OCI-M2 (cell line): ENCODE data around the gene VGLL3.
"Not testable (repeated sequence)": the region's sequence is repeated elsewhere in the genome, so short reads cannot be mapped to it uniquely, and the experiment has no call there.

ENCODE experiments used
- DNase-seq: peaks from one replicate; lab custom pipeline; 2025; ENCODE audit not compliant: unreplicated experiment; lab: John Stamatoyannopoulos, UW

The VGLL3 gene

DNA sequence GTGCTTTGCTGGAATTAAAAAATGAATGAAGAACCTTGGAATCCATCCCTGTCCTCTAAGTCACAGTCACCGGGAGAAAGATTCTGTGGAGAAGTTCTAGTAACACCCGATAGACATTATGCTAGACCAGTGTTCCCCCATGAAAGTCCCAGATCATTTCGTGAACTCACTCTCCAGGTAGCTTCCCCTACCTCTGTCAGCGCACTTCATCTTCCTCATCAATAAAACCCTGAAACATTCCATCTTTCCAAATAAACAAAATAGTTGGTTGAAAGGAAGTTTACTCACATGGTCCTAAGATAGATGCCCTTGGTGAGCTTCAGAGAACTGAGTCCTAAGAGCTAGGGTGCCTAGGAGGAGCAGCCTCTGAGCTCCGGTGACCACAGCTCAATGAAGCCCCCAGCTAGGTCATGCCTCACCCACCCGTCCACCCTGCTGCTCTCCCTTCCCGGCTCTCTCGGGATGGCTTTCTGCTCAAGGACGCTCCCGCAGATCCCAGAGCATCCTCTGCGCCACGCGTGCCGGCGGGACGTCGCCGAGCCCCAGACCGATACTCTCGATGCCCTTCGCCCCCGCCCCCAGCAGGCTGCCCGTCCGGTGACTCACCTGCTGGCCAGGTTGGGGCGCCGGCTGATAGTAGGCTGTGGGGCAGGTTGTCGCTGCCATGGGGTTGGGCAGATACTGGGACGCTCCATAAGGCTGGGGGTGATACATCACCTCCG, 776 bp downstream of the VGLL3 start:
- DNase-seq: no peak

DNA sequence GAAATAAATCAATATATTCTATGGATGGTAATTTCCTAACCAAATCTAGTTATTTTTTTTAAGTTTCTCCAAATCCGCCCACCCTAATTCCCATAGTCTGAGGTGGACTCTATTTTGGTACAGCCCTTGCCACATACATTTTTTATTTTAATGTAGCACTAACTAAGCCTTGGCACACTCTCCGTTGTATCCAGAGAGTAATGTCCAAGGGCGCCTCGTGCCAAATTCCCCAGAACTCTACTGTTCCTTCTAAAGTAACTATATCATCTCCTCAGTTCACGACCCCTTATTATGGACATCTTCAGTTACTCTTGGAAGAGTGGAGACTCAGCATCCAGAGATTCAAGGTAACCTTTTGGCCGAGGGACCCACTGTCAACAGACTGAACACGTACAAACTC, 1.3 kb downstream of the VGLL3 start:
- DNase-seq: no peak

DNA sequence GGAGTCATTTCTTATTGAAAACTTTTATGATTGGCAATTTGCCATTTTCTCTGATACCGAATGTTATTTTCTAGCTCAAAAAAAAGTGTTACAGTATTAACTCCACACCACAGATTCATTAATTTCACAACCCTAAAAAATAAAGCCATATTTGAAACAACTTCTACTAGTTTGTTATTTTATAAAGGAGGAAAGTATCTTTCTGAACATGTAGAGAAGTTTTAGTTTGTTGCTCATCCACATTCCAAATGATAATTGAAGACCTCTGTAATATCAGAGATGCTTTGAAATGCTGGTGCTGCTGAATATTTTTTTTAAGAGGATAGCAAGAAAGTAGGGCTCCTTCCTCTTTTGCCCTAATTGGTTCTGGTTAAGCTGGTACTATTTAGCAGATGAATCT, 1.9 kb downstream of the VGLL3 start:
- DNase-seq: no peak

DNA sequence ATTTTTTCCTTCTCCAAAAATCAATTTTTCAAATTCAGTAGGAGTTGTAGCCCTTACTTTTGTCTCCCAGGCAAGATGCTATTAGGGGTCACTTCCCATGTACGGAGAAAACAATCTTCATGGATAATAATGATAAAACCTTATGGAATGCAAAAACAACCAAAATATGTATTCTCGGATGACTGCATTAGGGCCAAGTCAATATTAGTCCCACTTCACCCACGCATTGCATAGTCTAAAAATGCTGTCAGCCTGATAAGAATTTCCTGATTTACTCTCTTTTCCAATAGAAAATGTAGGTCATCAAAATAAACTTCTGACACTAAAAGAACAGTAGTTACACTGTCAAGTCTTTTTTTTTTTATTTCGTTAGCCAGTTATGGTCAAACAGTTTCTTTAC, 2.7 kb downstream of the VGLL3 start:
- DNase-seq: no peak

DNA sequence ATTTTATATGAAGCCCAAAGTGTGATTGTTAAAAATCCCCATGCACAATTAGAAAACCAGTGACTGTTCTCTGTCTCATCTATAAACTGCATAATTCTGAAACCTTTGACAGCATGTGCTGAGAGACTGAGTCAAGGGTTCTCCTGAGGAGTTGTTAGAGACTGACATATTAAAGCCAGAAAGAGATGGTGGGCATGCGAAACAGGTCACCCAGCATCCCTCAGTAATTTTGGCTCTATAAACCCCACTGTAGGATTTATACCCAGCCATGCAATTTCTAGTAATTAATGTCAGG, 3.6 kb downstream of the VGLL3 start:
- DNase-seq: no peak

DNA sequence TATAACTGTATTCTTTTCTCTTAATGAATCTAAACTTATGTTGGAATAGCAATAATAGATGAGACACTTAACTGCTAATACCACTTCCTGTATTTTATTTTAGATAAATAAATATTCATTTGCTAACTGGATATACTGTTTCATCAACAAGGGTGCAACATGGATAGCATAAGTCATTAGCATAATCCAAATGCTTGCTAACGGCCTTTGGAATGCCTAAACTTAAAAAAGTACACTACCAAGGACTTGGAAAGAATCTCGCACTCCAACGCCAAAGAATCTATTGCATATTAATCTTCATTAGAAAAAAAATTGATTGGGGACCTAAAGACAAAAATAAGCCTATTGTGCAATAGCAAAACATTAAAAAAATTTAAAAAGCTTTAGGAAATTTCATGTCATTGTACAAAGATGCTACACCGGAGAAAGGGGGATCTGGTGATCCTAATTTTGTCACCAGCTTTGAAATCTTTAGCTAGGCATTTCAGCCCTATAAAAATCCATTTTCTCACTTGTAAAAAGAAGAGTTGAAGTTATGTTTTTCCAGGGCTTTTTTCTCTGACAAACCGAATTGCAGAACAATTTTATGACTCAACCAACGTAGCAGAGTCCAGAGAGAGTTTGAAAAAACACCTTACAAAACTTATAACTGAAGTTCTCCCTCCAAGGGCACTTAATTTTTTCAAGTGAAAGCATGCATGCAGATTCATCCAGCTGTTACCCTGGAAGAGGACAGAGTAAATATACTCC, 4.1 kb downstream of the VGLL3 start:
- DNase-seq: no peak

DNA sequence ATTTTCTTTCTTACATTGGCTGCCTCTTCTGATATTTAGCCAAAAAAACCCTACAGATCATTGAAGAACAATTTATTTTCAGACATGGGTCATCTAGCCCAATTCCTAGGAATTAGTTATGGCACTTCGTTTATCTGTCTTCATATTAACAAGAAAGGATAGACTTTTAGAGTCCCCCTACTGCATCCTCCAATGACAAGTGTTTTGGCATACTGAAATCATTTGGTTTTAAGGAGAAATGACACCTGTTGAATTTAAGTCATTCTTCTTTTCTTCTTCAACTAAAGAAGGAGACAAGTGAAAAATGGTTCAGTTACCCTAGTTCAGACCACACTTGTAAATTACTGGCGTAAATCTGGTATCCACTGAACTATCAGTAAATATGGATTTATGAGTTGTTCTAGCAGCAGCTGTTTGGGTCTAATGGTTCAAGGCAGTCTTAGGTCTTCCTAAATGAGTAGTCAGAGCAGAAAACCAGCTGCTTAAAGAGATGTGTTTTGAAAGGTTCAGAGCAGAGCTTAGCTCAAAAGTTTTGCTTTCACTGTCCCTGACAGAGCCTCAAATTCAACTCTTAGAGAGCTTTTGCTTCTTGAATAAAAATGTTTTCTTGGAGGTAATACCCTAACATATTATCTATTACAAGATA, 5.6 kb downstream of the VGLL3 start:
- DNase-seq: no peak

DNA sequence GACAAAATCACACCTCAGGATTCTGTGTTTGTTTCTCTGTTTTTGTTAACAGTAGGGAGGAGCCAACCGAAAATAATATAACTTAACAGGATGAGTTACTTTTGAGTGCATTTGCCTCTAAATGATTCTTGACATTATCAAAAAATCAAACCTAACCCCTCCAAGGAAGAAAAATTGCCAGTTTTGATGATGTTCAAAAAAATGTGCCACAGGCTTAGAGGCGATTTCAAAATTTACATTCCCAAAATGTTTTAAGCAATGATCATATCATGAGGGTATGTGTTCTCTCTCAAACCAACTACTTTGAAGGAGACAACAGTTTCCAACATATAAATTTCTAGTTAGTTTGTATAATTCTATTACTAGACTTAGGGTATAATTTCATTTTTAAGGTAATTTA, 6.7 kb downstream of the VGLL3 start:
- DNase-seq: no peak

DNA sequence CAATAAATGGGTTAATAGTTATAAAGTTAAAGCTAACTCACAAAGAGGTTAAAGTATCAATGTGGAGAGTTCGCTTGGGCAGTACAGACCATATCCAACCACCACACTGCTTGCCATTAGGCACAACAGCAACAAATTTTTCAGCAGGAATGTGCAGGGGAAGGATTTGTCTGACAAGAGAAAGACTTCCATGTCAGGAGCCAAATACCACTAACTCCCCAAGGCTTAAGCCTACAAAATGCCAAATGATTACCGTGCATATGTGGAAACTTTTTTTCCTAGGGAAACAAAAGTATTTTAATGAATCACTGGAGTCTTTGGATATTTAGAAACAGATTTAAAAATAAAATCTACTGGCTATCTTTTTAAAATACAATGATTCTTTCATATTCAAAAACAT, 8.1 kb downstream of the VGLL3 start:
- DNase-seq: no peak

DNA sequence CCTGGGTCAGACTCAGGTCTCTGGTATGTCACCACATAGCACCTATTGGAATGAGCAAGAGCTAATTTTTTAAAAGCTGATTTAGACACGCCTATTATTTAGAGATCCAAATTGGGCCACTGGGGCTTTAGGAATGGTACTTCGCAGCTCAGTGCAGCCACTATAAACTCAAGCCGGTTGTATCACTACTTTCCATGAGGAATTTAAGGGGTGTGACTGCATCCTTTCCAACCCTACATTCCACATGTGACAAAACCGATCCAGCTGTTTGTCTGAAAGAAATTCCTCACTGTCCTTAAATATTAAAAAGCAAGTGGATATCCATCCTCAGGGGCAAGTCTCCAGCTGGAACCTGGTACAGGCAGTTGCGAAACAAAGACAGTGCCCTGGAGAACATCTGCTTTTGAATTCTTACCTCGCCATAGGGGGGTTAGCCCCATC, 12.8 kb downstream of the VGLL3 start:
- no peak for DNase-seq

DNA sequence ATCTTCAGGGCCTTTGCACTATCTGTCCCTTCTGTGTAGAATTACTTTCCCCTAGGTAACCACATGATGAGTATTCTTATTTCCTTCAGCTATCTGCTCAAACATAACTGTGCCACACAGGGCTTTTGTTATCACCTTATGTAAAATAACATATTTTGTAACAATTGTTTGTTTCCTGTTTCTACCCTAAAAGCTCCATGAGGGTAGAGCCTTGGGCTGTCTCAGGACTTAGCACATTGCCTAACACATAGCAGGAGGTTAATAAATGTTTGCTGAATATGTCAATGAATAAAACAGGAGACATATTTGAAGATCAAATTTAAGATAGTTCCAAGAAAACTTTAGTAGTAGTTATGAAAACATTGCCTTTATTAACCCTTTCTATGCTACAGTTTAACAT, 14.7 kb downstream of the VGLL3 start:
- no peak for DNase-seq

DNA sequence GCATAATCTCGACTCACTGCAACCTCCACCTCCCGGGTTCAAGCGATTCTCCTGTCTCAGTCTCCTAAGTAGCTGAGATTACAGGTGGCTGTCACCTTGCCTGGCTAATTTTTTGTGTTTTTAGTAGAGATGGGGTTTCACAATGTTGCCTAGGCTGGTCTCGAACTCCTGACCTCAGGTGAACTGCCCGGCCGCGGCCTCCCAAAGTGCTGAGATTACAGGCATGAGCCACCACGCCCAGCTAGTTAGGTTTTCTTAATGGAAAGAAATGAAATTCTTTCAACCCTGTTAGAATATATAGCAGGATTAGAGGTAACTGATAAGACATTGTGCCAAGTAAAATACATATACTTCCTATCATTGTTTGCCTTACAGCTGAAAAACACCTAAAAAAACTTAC, 16.8 kb downstream of the VGLL3 start:
- DNase-seq: not testable (repeated sequence)

DNA sequence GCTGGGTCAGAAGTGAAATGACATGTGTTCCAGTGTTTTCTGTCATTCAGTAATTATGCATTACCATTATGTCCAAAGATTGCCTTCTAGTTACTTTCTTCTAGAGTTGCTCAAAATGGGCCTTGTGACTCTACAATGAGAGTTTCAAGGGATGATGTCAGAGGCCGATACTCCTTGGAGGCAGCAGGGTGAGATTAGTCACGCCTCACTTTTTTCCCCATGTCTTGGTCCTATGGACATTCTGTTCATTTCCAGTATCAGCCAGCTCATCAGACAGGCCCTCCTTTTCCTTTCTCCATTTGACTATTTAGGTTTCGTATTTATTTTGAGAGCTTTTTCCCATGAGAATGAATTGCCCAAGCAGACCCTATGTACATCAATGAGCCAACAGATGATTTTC, 17.5 kb downstream of the VGLL3 start:
- no peak for DNase-seq

DNA sequence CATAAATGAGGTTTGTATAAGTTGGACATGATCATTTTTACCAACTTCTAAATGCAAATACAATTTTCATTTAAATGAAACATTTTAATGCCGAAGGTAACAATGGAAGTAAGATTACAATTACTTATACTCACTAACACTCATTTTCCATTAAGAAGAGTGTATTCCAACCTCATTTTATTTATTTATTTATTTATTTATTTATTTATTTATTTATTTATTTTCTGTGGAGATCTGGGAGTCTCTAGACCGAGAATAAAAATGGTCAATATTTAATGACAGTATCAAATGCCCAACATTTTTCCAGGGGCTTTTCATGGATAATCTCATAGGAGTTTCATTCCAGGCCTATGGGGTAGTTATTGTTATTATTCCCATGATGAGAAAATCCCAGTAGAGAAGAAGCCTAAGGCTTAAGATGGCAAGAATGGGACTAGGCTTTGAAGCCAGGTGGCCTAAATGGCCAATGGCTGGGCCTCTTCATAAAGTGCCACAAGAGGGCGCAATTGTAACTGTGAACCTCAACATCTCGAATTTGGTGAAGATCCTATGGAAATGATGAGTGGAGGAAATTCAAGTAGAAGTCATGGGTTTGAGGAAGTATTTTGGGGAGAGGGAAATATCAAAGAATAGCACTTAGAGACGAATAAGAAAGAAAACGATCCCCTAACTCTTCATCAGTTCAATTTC, 21.3 kb downstream of the VGLL3 start:
- DNase-seq: no peak

DNA sequence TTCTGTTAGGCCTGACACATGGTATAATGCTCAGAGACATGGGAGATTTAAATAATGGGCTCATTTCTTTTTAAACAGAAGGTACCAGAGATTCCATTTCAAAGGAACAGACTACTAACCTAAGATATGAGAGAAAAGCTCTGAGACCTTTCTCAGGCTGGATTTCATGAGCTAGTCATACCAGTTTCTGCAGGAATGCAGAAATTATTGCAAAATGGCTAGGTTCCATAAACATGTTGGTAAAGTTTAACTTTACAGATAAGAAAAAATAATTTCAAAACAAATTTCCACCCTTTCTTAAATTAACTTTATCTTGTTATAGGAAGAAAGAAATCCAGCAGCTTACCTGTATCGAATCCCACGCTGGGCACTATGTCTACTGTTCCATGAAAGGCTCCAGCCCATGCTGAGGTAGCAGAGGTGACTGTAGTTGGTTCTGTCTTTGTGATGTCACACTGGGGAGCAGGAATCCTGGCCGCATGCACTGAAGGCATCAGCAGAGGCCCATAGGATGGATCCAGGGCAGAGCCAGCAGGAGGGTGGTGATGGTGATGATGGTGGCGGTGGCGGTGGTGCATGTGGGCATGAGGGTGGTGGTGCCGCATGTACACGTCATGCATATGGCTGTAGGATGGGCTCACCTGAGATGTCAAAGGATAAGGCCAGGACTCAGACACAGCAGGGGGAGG, 22.6 kb downstream of the VGLL3 start:
- DNase-seq: no peak

DNA sequence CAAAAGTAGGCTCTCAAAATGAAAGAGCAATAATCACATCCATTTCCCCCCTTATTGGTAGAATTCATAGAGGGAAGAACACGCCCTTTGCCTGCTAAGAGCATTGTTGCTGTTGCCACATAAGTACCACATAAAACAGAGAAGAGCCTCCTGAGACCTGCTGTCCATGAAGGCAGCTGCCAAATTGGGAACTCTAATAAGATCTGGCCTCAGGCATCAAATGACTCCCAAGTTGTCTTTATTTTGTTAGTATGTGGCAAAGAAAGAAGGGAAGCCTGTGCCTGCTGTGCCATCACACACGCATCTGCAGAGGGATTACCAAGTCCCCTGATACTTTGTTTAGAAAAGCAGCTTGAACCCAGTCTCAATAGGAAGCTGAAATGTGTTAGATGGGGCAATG, 23.9 kb downstream of the VGLL3 start:
- no peak for DNase-seq

DNA sequence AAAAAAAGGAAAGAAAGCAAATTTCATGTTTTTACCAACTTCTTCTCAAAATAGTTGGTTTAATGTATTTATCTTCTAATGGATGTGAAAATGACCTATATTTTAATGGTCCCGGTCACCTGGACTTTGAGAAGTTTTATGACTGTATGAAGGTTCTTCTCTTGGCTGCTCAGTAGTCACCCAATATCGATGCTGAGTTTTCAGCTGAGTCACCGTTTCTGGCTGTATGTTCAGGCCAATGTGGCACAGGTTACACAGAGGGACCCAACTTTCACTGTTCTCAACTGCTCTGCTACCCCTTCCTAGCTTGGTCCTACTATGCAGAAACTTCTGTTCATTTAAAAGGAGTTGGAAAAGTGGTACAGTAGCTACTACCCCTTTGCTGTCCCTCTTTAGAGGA, 25.8 kb downstream of the VGLL3 start:
- no peak for DNase-seq

DNA sequence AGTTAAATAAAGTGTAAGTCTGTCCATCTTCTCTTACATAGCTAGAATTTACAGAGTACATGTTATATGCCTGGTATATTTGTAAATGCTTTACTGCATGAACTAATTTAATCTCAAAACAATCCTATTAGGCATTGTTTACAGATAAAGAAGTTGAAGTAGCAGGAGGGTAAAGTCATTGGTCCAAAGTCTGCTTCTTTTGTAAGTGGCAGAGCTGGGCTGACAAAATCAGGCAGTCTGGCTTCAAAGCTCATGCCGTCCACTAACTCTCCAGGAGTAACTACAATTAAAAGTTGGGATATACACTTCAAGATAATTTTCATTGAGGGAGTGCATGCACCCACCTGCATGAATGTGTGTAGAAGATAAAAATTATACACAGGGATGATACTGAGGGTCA, 27.3 kb downstream of the VGLL3 start:
- DNase-seq: no peak

DNA sequence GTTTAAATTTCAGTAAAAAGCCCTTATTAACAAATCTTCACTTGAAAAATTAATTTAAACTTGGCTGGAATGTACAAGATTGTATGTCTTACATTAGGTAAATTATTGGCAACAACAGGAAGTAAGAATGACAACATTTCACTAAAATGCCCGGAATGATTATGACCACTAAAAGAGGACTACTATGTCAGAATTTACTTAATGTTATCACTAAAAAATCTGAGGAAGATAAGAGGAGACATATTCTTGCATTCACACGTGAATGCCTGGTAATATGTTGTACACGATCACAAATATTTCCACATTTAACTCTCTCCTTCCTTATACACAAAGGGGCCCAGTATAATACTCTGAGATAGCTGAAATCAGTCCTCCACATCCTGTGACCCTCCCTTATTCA, 29.7 kb downstream of the VGLL3 start:
- no peak for DNase-seq

DNA sequence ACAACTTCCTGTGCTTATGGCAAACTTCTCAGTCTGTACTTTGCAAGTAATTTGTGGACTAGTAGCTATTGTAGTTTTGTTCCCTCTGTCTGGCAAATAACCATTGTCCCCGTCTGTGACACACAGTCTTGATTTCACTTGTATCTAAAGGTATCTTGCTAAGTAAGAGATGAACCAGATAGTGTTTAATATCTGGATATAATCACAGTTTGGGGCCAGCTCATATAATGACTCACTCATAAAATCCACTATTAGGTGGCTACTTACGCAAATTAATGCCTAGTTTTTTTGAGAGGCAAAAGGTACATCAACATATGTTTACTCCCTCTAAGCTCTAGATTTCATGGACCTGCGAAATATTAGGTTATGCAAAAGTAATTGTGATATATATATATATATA, 30.4 kb downstream of the VGLL3 start:
- no peak for DNase-seq

DNA sequence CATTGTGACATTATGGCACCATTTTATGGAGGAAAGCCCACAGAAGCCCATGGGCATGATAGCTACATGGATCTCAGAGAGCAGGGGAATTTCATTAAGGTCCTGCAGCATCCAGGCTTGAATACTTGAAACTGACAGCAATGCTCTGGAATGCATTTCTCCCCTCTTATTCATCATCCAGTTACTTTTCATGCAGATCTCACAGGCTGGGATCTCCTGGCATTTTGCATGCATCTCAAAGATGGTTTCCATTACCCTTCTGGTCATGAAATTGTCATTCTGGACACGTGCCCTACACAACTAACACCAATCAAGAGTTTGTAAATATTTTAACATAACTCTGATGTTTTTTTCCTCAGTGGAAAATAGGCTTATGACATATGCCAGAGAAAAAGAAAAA, 32.4 kb downstream of the VGLL3 start:
- no peak for DNase-seq
